Measurements from ENCODE around the gene PCDH8. TPM values are rescaled to one million over a fixed set of nuclear protein-coding genes. Genes with fewer than 3 reads are reported as not detected.
"Not testable (repeated sequence)": the region's sequence is repeated elsewhere in the genome, so short reads cannot be mapped to it uniquely, and the experiment has no call there.

Gene PCDH8
- total RNA-seq, 4 donors from 2014 or later, result 0.04 to 0.84 TPM; not detected in 2

- WGBS, 2 donors, result 87 to 90% methylated on average over 2 of the region's 2 CpGs
- TF ChIP-seq CTCF (IDR thresholded peaks at IDR 0.05) (no peak), POLR2A (IDR thresholded peaks at IDR 0.05) (no peak)
- intact Hi-C loops (cut with DNase I; ENCODE audit: low total_unique reads), result no loop called here
- no peak overlapping the region for H3K4me3 ChIP-seq (ENCODE audit: low read depth, poor library complexity, severe bottlenecking)
- DNase-seq (ENCODE audit: low spot score in 2 of 2), result no peak
Measured at GRCh38 chr13:52830946-52831345, 17.5 kb downstream of the PCDH8 start.

- no peak for DNase-seq (ENCODE audit: low spot score in 2 of 2)
- TF ChIP-seq CTCF (IDR thresholded peaks at IDR 0.05) (no peak), POLR2A (IDR thresholded peaks at IDR 0.05) (no peak)
- intact Hi-C loops (cut with DNase I; ENCODE audit: low total_unique reads), result no loop called here
- no peak overlapping the region for H3K4me3 ChIP-seq (ENCODE audit: low read depth, poor library complexity, severe bottlenecking)
- 16 to 53% methylated on average over 7 of the region's 7 CpGs for WGBS, 2 donors
Measured at GRCh38 chr13:52827839-52828238, 20.6 kb downstream of the PCDH8 start.

- H3K4me3 ChIP-seq (ENCODE audit: low read depth, poor library complexity, severe bottlenecking); intact Hi-C loops (cut with DNase I; ENCODE audit: low total_unique reads); DNase-seq (ENCODE audit: low spot score in 2 of 2): not testable (repeated sequence)
- 94 to 95% methylated on average over 26 to 27 of the region's 29 CpGs for WGBS, 2 donors
Measured at GRCh38 chr13:52817886-52818285, 30.6 kb downstream of the PCDH8 start.

GRCh38 chr13:52815330-52815729 is 33.1 kb downstream of the PCDH8 start:
- DNase-seq (ENCODE audit: low spot score in 2 of 2), result no peak
- H3K4me3 ChIP-seq (ENCODE audit: low read depth, poor library complexity, severe bottlenecking), result no peak overlapping the region
- intact Hi-C loops (cut with DNase I; ENCODE audit: low total_unique reads), result no loop called here

GRCh38 chr13:52812941-52813340 is 35.5 kb downstream of the PCDH8 start:
- no peak for DNase-seq (ENCODE audit: low spot score in 2 of 2)
- intact Hi-C loops (cut with DNase I; ENCODE audit: low total_unique reads), result no loop called here
- no peak for TF ChIP-seq CTCF (IDR thresholded peaks at IDR 0.05)
- no peak for TF ChIP-seq POLR2A (IDR thresholded peaks at IDR 0.05)
- WGBS, 2 donors, result 87 to 92% methylated on average over 3 of the region's 3 CpGs
- H3K4me3 ChIP-seq (ENCODE audit: low read depth, poor library complexity, severe bottlenecking), result no peak overlapping the region

More at GRCh38 chr13:52815330-52815729, 33.1 kb downstream of the PCDH8 start:
- WGBS, 2 donors, result 96 to 97% methylated on average over 6 to 26 of the region's 26 CpGs
- TF ChIP-seq CTCF (IDR thresholded peaks at IDR 0.05), result no peak

- intact Hi-C loops (cut with DNase I; ENCODE audit: low total_unique reads), result no loop called here
- TF ChIP-seq CTCF (IDR thresholded peaks at IDR 0.05), result no peak
- no peak for TF ChIP-seq POLR2A (IDR thresholded peaks at IDR 0.05)
- WGBS, 2 donors, result 65 to 71% methylated on average over 4 of the region's 4 CpGs
- no peak for DNase-seq (ENCODE audit: low spot score in 2 of 2)
- H3K4me3 ChIP-seq (ENCODE audit: low read depth, poor library complexity, severe bottlenecking), result no peak overlapping the region
Measured at GRCh38 chr13:52811841-52812240, 36.6 kb downstream of the PCDH8 start.

Data from lower leg skin (tissue), 4 donors.